Naive thymus-derived CD4-positive, alpha-beta T cell (primary cell): ENCODE measurements around the gene TNFSF15. TPM values are rescaled to one million over a fixed set of nuclear protein-coding genes. Genes with fewer than 3 reads are reported as not detected.

Source experiments
- ATAC-seq: fragments of 150-1000 bp; cut with Tn5 transposase; 2 replicates; pipeline ENCODE4 v1.10.0; 2021; ENCODE audit warnings: mild to moderate bottlenecking, moderate library complexity
- CTCF ChIA-PET: fragments of 350-600 bp; sonication (Branson Sonifier 250); formaldehyde crosslinking; loops from one replicate; lab custom pipeline; 2021; ENCODE audit warnings: antibody characterized with exemption; lab: Charles Lee
- POLR2A ChIA-PET: fragments of 350-600 bp; sonication (Branson Sonifier 250); formaldehyde crosslinking; loops from one replicate; lab custom pipeline; 2021; ENCODE audit warnings: antibody characterized with exemption, inconsistent platforms; lab: Charles Lee
- DNase-seq, 9 donors: peaks; one replicate each; pipeline versions ENCODE4 v3.0.0 to v3.0.0-alpha.2; 2020 to 2022; ENCODE audit warnings: mixed read lengths in 1 of 9
- H3K27ac ChIP-seq: one replicate; pipeline ENCODE4 v1.7.0; 2013; ENCODE audit warnings: mild to moderate bottlenecking, low read depth, low read length, moderate library complexity
- H3K27me3 ChIP-seq, 2 donors: one replicate each; pipeline ENCODE4 v1.7.0; 2013; ENCODE audit warnings: low read length in 2 of 2, mild to moderate bottlenecking in 2 of 2, moderate library complexity in 2 of 2; ENCODE audit not compliant: control insufficient read depth in 2 of 2, insufficient read depth in 2 of 2
- H3K36me3 ChIP-seq, 3 experiments: 1 replicate in 2 of 3; 2 replicates in 1 of 3; pipeline ENCODE4 v1.7.0; 2013; ENCODE audit warnings: low read length in 3 of 3, mild to moderate bottlenecking in 3 of 3, moderate library complexity in 1 of 3; ENCODE audit not compliant: insufficient read depth in 3 of 3, control insufficient read depth in 2 of 3
- H3K4me1 ChIP-seq, 2 donors: one replicate each; pipeline ENCODE4 v1.7.0; 2013; ENCODE audit warnings: low read length in 2 of 2, mild to moderate bottlenecking in 2 of 2, moderate library complexity in 1 of 2; ENCODE audit not compliant: control insufficient read depth in 2 of 2, insufficient read depth in 2 of 2
- H3K4me3 ChIP-seq: 2 replicates; pipeline ENCODE4 v1.7.0; 2013; ENCODE audit warnings: mild to moderate bottlenecking, low read length
- H3K9me3 ChIP-seq, 3 experiments: 1 replicate in 2 of 3; 2 replicates in 1 of 3; pipeline ENCODE4 v1.7.0; 2013; ENCODE audit warnings: low read length in 3 of 3; ENCODE audit not compliant: control insufficient read depth in 2 of 3
- H3K27ac Mint-ChIP-seq, 9 donors: one replicate each; pipeline ENCODE4 v1.8.0; 2020 to 2022; ENCODE audit warnings: mixed read lengths in 9 of 9, mild to moderate bottlenecking in 8 of 9, moderate library complexity in 5 of 9, inconsistent platforms in 2 of 9
- H3K27me3 Mint-ChIP-seq, 5 donors: one replicate each; pipeline ENCODE4 v1.8.0; 2021 to 2022; ENCODE audit warnings: mixed read lengths in 5 of 5, mild to moderate bottlenecking in 1 of 5
- H3K36me3 Mint-ChIP-seq, 5 donors: one replicate each; pipeline ENCODE4 v1.8.0; 2020 to 2022; ENCODE audit warnings: mixed read lengths in 5 of 5, mild to moderate bottlenecking in 3 of 5, inconsistent platforms in 1 of 5
- H3K4me1 Mint-ChIP-seq, 7 donors: one replicate each; pipeline ENCODE4 v1.8.0; 2020 to 2022; ENCODE audit warnings: mixed read lengths in 7 of 7, mild to moderate bottlenecking in 3 of 7, inconsistent platforms in 1 of 7
- H3K4me3 Mint-ChIP-seq, 10 donors: one replicate each; pipeline ENCODE4 v1.8.0; 2020 to 2022; ENCODE audit warnings: mild to moderate bottlenecking in 10 of 10, mixed read lengths in 10 of 10, moderate library complexity in 6 of 10, inconsistent platforms in 2 of 10
- H3K9me3 Mint-ChIP-seq, 11 donors: one replicate each; pipeline ENCODE4 v1.8.0; 2020 to 2022; ENCODE audit warnings: mixed read lengths in 11 of 11, mild to moderate bottlenecking in 4 of 11, inconsistent platforms in 1 of 11, moderate library complexity in 1 of 11
- intact Hi-C, 2 donors: fragments of 100-400 bp; cut with micrococcal nuclease; formaldehyde crosslinking; loops; one replicate each; pipeline ENCODE4 v1.15.1; 2023
- polyA plus RNA-seq, 2 donors: library from polyadenylated mRNA; unstranded; fragments of 300-500 nt; fragmentation: Illumina TruSeq; gene quantifications; one replicate each; pipeline ENCODE4 v1.2.3, GENCODE V29; 2021
- total RNA-seq, 6 experiments: library from RNA in 5 of 6; stranded (reverse) in 5 of 6; gene quantifications; 1 replicate in 5 of 6; 2 replicates in 1 of 6; pipeline ENCODE4 v1.2.3 and lab custom pipeline; 2021 to 2026

Gene TNFSF15
- total and polyA plus RNA-seq, 7 experiments from 2014 or later, result 0.44 to 3.8 TPM; not detected in 5

- intact Hi-C loops, result no loop called here
- no peak overlapping the region for H3K4me3 ChIP-seq
- H3K27me3 ChIP-seq, result no peaks in the 10 kb centered on the region
- H3K9me3 Mint-ChIP-seq, result peaks cover 0 to 28% (median 1%) of the 10 kb centered on the region in 11 donors
- ChIA-PET CTCF (no interaction called here), POLR2A (no interaction called here)
- peaks cover 6 to 28% (median 11%) of the 10 kb centered on the region in 7 donors for H3K4me1 Mint-ChIP-seq
- peaks cover 0 to 21% (median 0%) of the 10 kb centered on the region in 5 donors for H3K27me3 Mint-ChIP-seq
- no peak overlapping the region for H3K27ac Mint-ChIP-seq
- no peak overlapping the region for H3K27ac ChIP-seq
- DNase-seq (no peak), ATAC-seq (no peak)
- H3K36me3 Mint-ChIP-seq, result peaks cover 0 to 43% (median 7%) of the 10 kb centered on the region in 5 donors
- H3K36me3 ChIP-seq, result no peaks in the 10 kb centered on the region
- H3K9me3 ChIP-seq, result no peaks in the 10 kb centered on the region
- no peak overlapping the region for H3K4me3 Mint-ChIP-seq
- H3K4me1 ChIP-seq, result no peaks in the 10 kb centered on the region
Measured at GRCh38 chr9:114837923-114838322, 32.1 kb upstream of the TNFSF15 start.

GRCh38 chr9:114836769-114837168 is 30.9 kb upstream of the TNFSF15 start:
- CTCF ChIA-PET, result no interaction called here
- POLR2A ChIA-PET, result no interaction called here
- no peaks in the 10 kb centered on the region for H3K4me1 ChIP-seq
- H3K27ac ChIP-seq, result no peak overlapping the region
- Mint-ChIP-seq H3K36me3 (peaks cover 0 to 39% (median 7%) of the 10 kb centered on the region in 5 donors), H3K4me1 (peaks cover 6 to 28% (median 11%) of the 10 kb centered on the region in 7 donors), H3K27ac (no peak overlapping the region), H3K9me3 (peaks cover 0 to 27% (median 1%) of the 10 kb centered on the region in 11 donors), H3K4me3 (no peak overlapping the region), H3K27me3 (peaks cover 0 to 17% (median 0%) of the 10 kb centered on the region in 5 donors)
- no peaks in the 10 kb centered on the region for H3K36me3 ChIP-seq
- intact Hi-C loops, result no loop called here
- DNase-seq (peak in 1 of 9 donors; percentile 30), ATAC-seq (no peak)
- no peaks in the 10 kb centered on the region for H3K9me3 ChIP-seq
- no peak overlapping the region for H3K4me3 ChIP-seq
- H3K27me3 ChIP-seq, result no peaks in the 10 kb centered on the region

- Histone ChIP-seq H3K36me3 (no peaks in the 10 kb centered on the region), H3K27me3 (no peaks in the 10 kb centered on the region), H3K27ac (no peak overlapping the region), H3K4me1 (no peaks in the 10 kb centered on the region), H3K9me3 (no peaks in the 10 kb centered on the region), H3K4me3 (no peak overlapping the region)
- no peak for ATAC-seq
- no peak for DNase-seq
- intact Hi-C loops, result no loop called here
- H3K27ac Mint-ChIP-seq, result peak overlapping the region in 2 of 9 donors; percentile 1 to 12
- H3K36me3 Mint-ChIP-seq, result peaks cover 0 to 27% (median 5%) of the 10 kb centered on the region in 5 donors
- peaks cover 6 to 28% (median 11%) of the 10 kb centered on the region in 7 donors for H3K4me1 Mint-ChIP-seq
- ChIA-PET CTCF (no interaction called here), POLR2A (interaction anchor here (0.7 kb wide), 1 partner anchor 657 kb away, joined by 3 read pairs; no protein-coding TSS in a partner anchor)
- H3K9me3 Mint-ChIP-seq, result peaks cover 0 to 15% (median 1%) of the 10 kb centered on the region in 11 donors
- peaks cover 0 to 25% (median 0%) of the 10 kb centered on the region in 5 donors for H3K27me3 Mint-ChIP-seq
- no peak overlapping the region for H3K4me3 Mint-ChIP-seq
Measured at GRCh38 chr9:114834386-114834785, 28.5 kb upstream of the TNFSF15 start.

- Mint-ChIP-seq H3K27ac (no peak overlapping the region), H3K4me1 (peaks cover 9 to 26% (median 11%) of the 10 kb centered on the region in 7 donors), H3K9me3 (peaks cover 0 to 25% (median 2%) of the 10 kb centered on the region in 11 donors), H3K4me3 (no peak overlapping the region), H3K36me3 (peaks cover 0 to 35% (median 7%) of the 10 kb centered on the region in 5 donors), H3K27me3 (peaks cover 0 to 28% (median 0%) of the 10 kb centered on the region in 5 donors)
- H3K9me3 ChIP-seq, result no peaks in the 10 kb centered on the region
- intact Hi-C loops, result no loop called here
- DNase-seq (no peak), ATAC-seq (no peak)
- no peaks in the 10 kb centered on the region for H3K36me3 ChIP-seq
- H3K4me1 ChIP-seq, result no peaks in the 10 kb centered on the region
- H3K27me3 ChIP-seq, result no peaks in the 10 kb centered on the region
- no peak overlapping the region for H3K27ac ChIP-seq
- no peak overlapping the region for H3K4me3 ChIP-seq
- POLR2A ChIA-PET, result no interaction called here
- CTCF ChIA-PET, result no interaction called here
Measured at GRCh38 chr9:114830546-114830945, 24.7 kb upstream of the TNFSF15 start.

- no peak for DNase-seq
- Histone ChIP-seq H3K36me3 (no peaks in the 10 kb centered on the region), H3K27ac (no peak overlapping the region), H3K9me3 (no peaks in the 10 kb centered on the region), H3K4me3 (no peak overlapping the region), H3K4me1 (no peaks in the 10 kb centered on the region), H3K27me3 (no peaks in the 10 kb centered on the region)
- ChIA-PET CTCF (no interaction called here), POLR2A (no interaction called here)
- Mint-ChIP-seq H3K4me1 (peaks cover 1 to 18% (median 11%) of the 10 kb centered on the region in 7 donors), H3K36me3 (peaks cover 0 to 29% (median 5%) of the 10 kb centered on the region in 5 donors), H3K9me3 (peaks cover 0 to 19% (median 0%) of the 10 kb centered on the region in 11 donors), H3K27me3 (peaks cover 0 to 23% (median 0%) of the 10 kb centered on the region in 5 donors), H3K4me3 (no peak overlapping the region), H3K27ac (no peak overlapping the region)
- ATAC-seq, result no peak
- intact Hi-C loops, result no loop called here
Measured at GRCh38 chr9:114829574-114830440, 24.0 kb upstream of the TNFSF15 start.

GRCh38 chr9:114828303-114828650 is 22.4 kb upstream of the TNFSF15 start:
- H3K4me1 ChIP-seq, result no peaks in the 10 kb centered on the region
- no peaks in the 10 kb centered on the region for H3K27me3 ChIP-seq
- peak overlapping the region in 1 of 9 donors; percentile 17 for H3K27ac Mint-ChIP-seq
- no peak overlapping the region for H3K4me3 ChIP-seq
- H3K36me3 ChIP-seq, result no peaks in the 10 kb centered on the region
- ChIA-PET POLR2A (no interaction called here), CTCF (no interaction called here)
- H3K9me3 Mint-ChIP-seq, result peaks cover 0 to 13% (median 0%) of the 10 kb centered on the region in 11 donors
- ATAC-seq (no peak), DNase-seq (no peak)
- intact Hi-C loops, result no loop called here
- peaks cover 0 to 17% (median 0%) of the 10 kb centered on the region in 5 donors for H3K27me3 Mint-ChIP-seq
- no peaks in the 10 kb centered on the region for H3K9me3 ChIP-seq
- H3K4me3 Mint-ChIP-seq, result no peak overlapping the region
- peaks cover 0 to 13% (median 0%) of the 10 kb centered on the region in 7 donors for H3K4me1 Mint-ChIP-seq
- H3K27ac ChIP-seq, result no peak overlapping the region
- peaks cover 0 to 19% (median 5%) of the 10 kb centered on the region in 5 donors for H3K36me3 Mint-ChIP-seq
